Mesothelial cell of epicardium (in vitro differentiated cells): Measurements from ENCODE around the gene CD58. TPM values are rescaled to one million over a fixed set of nuclear protein-coding genes. Genes with fewer than 3 reads are reported as not detected.

Source experiments
- DNase-seq, 2 experiments: peaks; one replicate each; pipeline ENCODE4 v3.0.0; 2021; ENCODE audit warnings: low spot score in 2 of 2; ENCODE audit not compliant: unreplicated experiment in 2 of 2
- H3K27ac Mint-ChIP-seq: 2 replicates; pipeline ENCODE4 v1.8.0; 2021; ENCODE audit warnings: mixed read lengths
- H3K27me3 Mint-ChIP-seq: 2 replicates; pipeline ENCODE4 v1.8.0; 2021; ENCODE audit warnings: low read depth, mixed read lengths
- H3K36me3 Mint-ChIP-seq: 2 replicates; pipeline ENCODE4 v1.8.0; 2021; ENCODE audit warnings: mixed read lengths
- H3K4me1 Mint-ChIP-seq: 2 replicates; pipeline ENCODE4 v1.8.0; 2021; ENCODE audit warnings: mixed read lengths
- H3K4me3 Mint-ChIP-seq: 2 replicates; pipeline ENCODE4 v1.8.0; 2021; ENCODE audit warnings: mild to moderate bottlenecking, moderate library complexity, mixed read lengths
- H3K9me3 Mint-ChIP-seq: 2 replicates; pipeline ENCODE4 v1.8.0; 2021; ENCODE audit warnings: mixed read lengths
- CTCF ChIP-seq: fragments of 200-600 bp; sonication (generic); IDR thresholded peaks from one replicate; pipeline ENCODE4 v1.5.0; 2021; ENCODE audit warnings: antibody characterized with exemption; ENCODE audit not compliant: unreplicated experiment
- total RNA-seq: library from RNA; stranded (reverse); gene quantifications from 3 replicates; pipeline ENCODE4 v1.2.1, GENCODE V29; 2021

Gene CD58
- total RNA-seq, 1 donor from 2014 or later: 6.6 TPM

- H3K4me3 Mint-ChIP-seq: no peak overlapping the region
Measured at GRCh38 chr1:116508085-116508983, 62.5 kb downstream of the CD58 start.

GRCh38 chr1:116507631-116508030 lies 63.2 kb downstream of the CD58 start:
- Mint-ChIP-seq H3K27ac (no peak overlapping the region), H3K4me3 (no peak overlapping the region), H3K36me3 (no peaks in the 10 kb centered on the region), H3K27me3 (no peaks in the 10 kb centered on the region), H3K4me1 (no peaks in the 10 kb centered on the region), H3K9me3 (peaks cover 8% of the 10 kb centered on the region)
- TF ChIP-seq CTCF: no peak
- DNase-seq: no peak

More at GRCh38 chr1:116508085-116508983, 62.5 kb downstream of the CD58 start:
- Mint-ChIP-seq H3K27ac (no peak overlapping the region), H3K4me1 (no peaks in the 10 kb centered on the region), H3K9me3 (peaks cover 8% of the 10 kb centered on the region), H3K27me3 (no peaks in the 10 kb centered on the region), H3K36me3 (no peaks in the 10 kb centered on the region)
- DNase-seq: no peak
- no peak for TF ChIP-seq CTCF

GRCh38 chr1:116506132-116507004 lies 64.5 kb downstream of the CD58 start:
- H3K4me3 Mint-ChIP-seq: no peak overlapping the region
- H3K9me3 Mint-ChIP-seq: peaks cover 2% of the 10 kb centered on the region
- H3K4me1 Mint-ChIP-seq: no peaks in the 10 kb centered on the region
- no peak for DNase-seq
- H3K27ac Mint-ChIP-seq: no peak overlapping the region
- no peak for TF ChIP-seq CTCF
- no peaks in the 10 kb centered on the region for H3K27me3 Mint-ChIP-seq
- no peaks in the 10 kb centered on the region for H3K36me3 Mint-ChIP-seq

- H3K4me1 Mint-ChIP-seq: no peaks in the 10 kb centered on the region
- H3K36me3 Mint-ChIP-seq: no peaks in the 10 kb centered on the region
- TF ChIP-seq CTCF: no peak
- no peaks in the 10 kb centered on the region for H3K27me3 Mint-ChIP-seq
- DNase-seq: no peak
- H3K9me3 Mint-ChIP-seq: no peaks in the 10 kb centered on the region
- H3K4me3 Mint-ChIP-seq: no peak overlapping the region
- H3K27ac Mint-ChIP-seq: no peak overlapping the region
Measured at GRCh38 chr1:116504308-116505156, 66.3 kb downstream of the CD58 start.
